ENCODE results near the gene EPHA4.

Gene EPHA4

GRCh38 chr2:221501883-221502269, 70.2 kb downstream of the EPHA4 start:
- no peak overlapping the region for H3K4me2 ChIP-seq (ENCODE audit: low read length)
- H3K9ac ChIP-seq (ENCODE audit: low read length) = no peak overlapping the region
- TF ChIP-seq EZH2phosphoT487 (IDR thresholded peaks at IDR 0.05; ENCODE audit: low read depth) = no peak
- no peak for TF ChIP-seq CTCF (IDR thresholded peaks at IDR 0.05; ENCODE audit: low read depth, low read length)
- no peaks in the 10 kb centered on the region for H3K27me3 ChIP-seq (ENCODE audit: low read depth, low read length)
- H3K36me3 ChIP-seq (replicated peaks; ENCODE audit: low read depth, low read length) = no peaks in the 10 kb centered on the region
- no peak overlapping the region for H2AFZ ChIP-seq (ENCODE audit: low read depth, low read length)
- no peaks in the 10 kb centered on the region for H3K9me3 ChIP-seq (ENCODE audit: insufficient read depth, low read length)
- no peak overlapping the region for H3K4me3 ChIP-seq (ENCODE audit: low read length)
- no peaks in the 10 kb centered on the region for H3K79me2 ChIP-seq (ENCODE audit: low read length)
- no peak overlapping the region for H3K27ac ChIP-seq (ENCODE audit: low read length)
- H3K4me1 ChIP-seq (ENCODE audit: low read length) = peaks cover 9% of the 10 kb centered on the region
- H4K20me1 ChIP-seq (ENCODE audit: insufficient read depth, low read length) = no peaks in the 10 kb centered on the region

GRCh38 chr2:221501210-221501882, 70.8 kb downstream of the EPHA4 start:
- Histone ChIP-seq H2AFZ (ENCODE audit: low read depth, low read length) (no peak overlapping the region), H3K9ac (ENCODE audit: low read length) (no peak overlapping the region), H3K27ac (ENCODE audit: low read length) (no peak overlapping the region), H3K4me2 (ENCODE audit: low read length) (no peak overlapping the region), H3K36me3 (replicated peaks; ENCODE audit: low read depth, low read length) (no peaks in the 10 kb centered on the region), H3K79me2 (ENCODE audit: low read length) (no peaks in the 10 kb centered on the region), H3K4me1 (ENCODE audit: low read length) (peaks cover 9% of the 10 kb centered on the region), H3K9me3 (ENCODE audit: insufficient read depth, low read length) (no peaks in the 10 kb centered on the region), H3K27me3 (ENCODE audit: low read depth, low read length) (no peaks in the 10 kb centered on the region), H3K4me3 (ENCODE audit: low read length) (no peak overlapping the region), H4K20me1 (ENCODE audit: insufficient read depth, low read length) (no peaks in the 10 kb centered on the region)
- no peak for TF ChIP-seq EZH2phosphoT487 (IDR thresholded peaks at IDR 0.05; ENCODE audit: low read depth)
- TF ChIP-seq CTCF (IDR thresholded peaks at IDR 0.05; ENCODE audit: low read depth, low read length) = no peak

- TF ChIP-seq CTCF (IDR thresholded peaks at IDR 0.05; ENCODE audit: low read depth, low read length) = no peak
- no peak for TF ChIP-seq EZH2phosphoT487 (IDR thresholded peaks at IDR 0.05; ENCODE audit: low read depth)
- Histone ChIP-seq H3K4me2 (ENCODE audit: low read length) (no peak overlapping the region), H3K27ac (ENCODE audit: low read length) (no peak overlapping the region), H2AFZ (ENCODE audit: low read depth, low read length) (no peak overlapping the region), H3K4me1 (ENCODE audit: low read length) (peaks cover 9% of the 10 kb centered on the region), H3K9ac (ENCODE audit: low read length) (no peak overlapping the region), H4K20me1 (ENCODE audit: insufficient read depth, low read length) (no peaks in the 10 kb centered on the region), H3K79me2 (ENCODE audit: low read length) (no peaks in the 10 kb centered on the region), H3K4me3 (ENCODE audit: low read length) (no peak overlapping the region), H3K9me3 (ENCODE audit: insufficient read depth, low read length) (no peaks in the 10 kb centered on the region), H3K36me3 (replicated peaks; ENCODE audit: low read depth, low read length) (no peaks in the 10 kb centered on the region), H3K27me3 (ENCODE audit: low read depth, low read length) (no peaks in the 10 kb centered on the region)
Observed at GRCh38 chr2:221500501-221501209, 71.4 kb downstream of the EPHA4 start.

- H3K9ac ChIP-seq (ENCODE audit: low read length) = no peak overlapping the region
- H4K20me1 ChIP-seq (ENCODE audit: insufficient read depth, low read length) = no peaks in the 10 kb centered on the region
- H3K79me2 ChIP-seq (ENCODE audit: low read length) = no peaks in the 10 kb centered on the region
- peaks cover 5% of the 10 kb centered on the region; the same call in 1 of the 2 replicates for H3K4me1 ChIP-seq (ENCODE audit: low read length)
- no peak overlapping the region for H3K4me2 ChIP-seq (ENCODE audit: low read length)
- no peaks in the 10 kb centered on the region for H3K27me3 ChIP-seq (ENCODE audit: low read depth, low read length)
- H3K27ac ChIP-seq (ENCODE audit: low read length) = no peak overlapping the region
- no peak overlapping the region for H3K4me3 ChIP-seq (ENCODE audit: low read length)
- no peak overlapping the region for H2AFZ ChIP-seq (ENCODE audit: low read depth, low read length)
- no peak for TF ChIP-seq CTCF (IDR thresholded peaks at IDR 0.05; ENCODE audit: low read depth, low read length)
- no peak for TF ChIP-seq EZH2phosphoT487 (IDR thresholded peaks at IDR 0.05; ENCODE audit: low read depth)
- H3K9me3 ChIP-seq (ENCODE audit: insufficient read depth, low read length) = no peaks in the 10 kb centered on the region
- no peaks in the 10 kb centered on the region for H3K36me3 ChIP-seq (replicated peaks; ENCODE audit: low read depth, low read length)
Observed at GRCh38 chr2:221495731-221496130, 76.4 kb downstream of the EPHA4 start.
